Keratinocyte (primary cell): ENCODE results near the gene TBC1D22B. TPM values are rescaled to one million over a fixed set of nuclear protein-coding genes. Genes with fewer than 3 reads are reported as not detected.

Experiments
- DNase-seq: peaks from one replicate; pipeline ENCODE4 v3.0.0-alpha.2; 2011; ENCODE audit warnings: low read depth, missing footprints, low spot score
- FAIRE-seq: peaks from 2 replicates; lab custom pipeline; 2011; peaks lifted over from hg19 to GRCh38; lab: Jason Lieb, UNC
- H2AFZ ChIP-seq: 2 replicates; pipeline ENCODE4 v1.6.0; 2012; ENCODE audit warnings: low read length, control low read depth, inconsistent platforms; ENCODE audit not compliant: control insufficient read depth
- H3K27ac ChIP-seq: 2 replicates; pipeline ENCODE4 v1.5.1; 2011; ENCODE audit warnings: low read length; ENCODE audit not compliant: control insufficient read depth, insufficient read depth
- H3K27me3 ChIP-seq: 3 replicates; pipeline ENCODE4 v1.6.0; 2011; ENCODE audit warnings: low read length; ENCODE audit not compliant: control insufficient read depth, insufficient read depth; ENCODE audit errors: extremely low read depth
- H3K36me3 ChIP-seq, 2 experiments: 2 replicates in 1 of 2; 3 replicates in 1 of 2; pipeline ENCODE4 v1.5.1; 2011; ENCODE audit warnings: low read length in 2 of 2, mild to moderate bottlenecking in 1 of 2; ENCODE audit not compliant: control insufficient read depth in 2 of 2, insufficient read depth in 2 of 2; ENCODE audit errors: extremely low read depth in 1 of 2
- H3K4me1 ChIP-seq: 3 replicates; pipeline ENCODE4 v1.5.1; 2011; ENCODE audit warnings: low read length; ENCODE audit not compliant: control insufficient read depth, insufficient read depth; ENCODE audit errors: extremely low read depth
- H3K4me2 ChIP-seq: 3 replicates; pipeline ENCODE4 v1.6.0; 2011; ENCODE audit warnings: low read depth, low read length; ENCODE audit not compliant: control insufficient read depth, insufficient read depth; ENCODE audit errors: extremely low read depth
- H3K4me3 ChIP-seq, 3 experiments: fragments of 200-600 bp in 1 of 3; sonication (generic) in 1 of 3; 2 replicates in 2 of 3; 3 replicates in 1 of 3; pipeline ENCODE4 v1.5.1; 2011 to 2016; ENCODE audit warnings: low read length in 3 of 3, mild to moderate bottlenecking in 3 of 3, control low read depth in 2 of 3, inconsistent platforms in 1 of 3, low read depth in 1 of 3, mixed read lengths in 1 of 3, mixed run types in 1 of 3, moderate library complexity in 1 of 3; ENCODE audit not compliant: control insufficient read depth in 2 of 3, insufficient read depth in 2 of 3; ENCODE audit errors: extremely low read depth in 1 of 3
- H3K79me2 ChIP-seq: 2 replicates; pipeline ENCODE4 v1.6.0; 2012; ENCODE audit warnings: low read length; ENCODE audit not compliant: control insufficient read depth, insufficient read depth
- H3K9ac ChIP-seq: 3 replicates; pipeline ENCODE4 v1.6.0; 2011; ENCODE audit warnings: low read length; ENCODE audit not compliant: control insufficient read depth, insufficient read depth; ENCODE audit errors: extremely low read depth
- H3K9me1 ChIP-seq: 3 replicates; pipeline ENCODE4 v1.6.0; 2011; ENCODE audit warnings: low read length; ENCODE audit not compliant: control insufficient read depth, insufficient read depth; ENCODE audit errors: extremely low read depth
- H3K9me3 ChIP-seq: 2 replicates; pipeline ENCODE4 v1.5.1; 2012; ENCODE audit warnings: low read depth, low read length; ENCODE audit not compliant: control insufficient read depth
- H4K20me1 ChIP-seq: 3 replicates; pipeline ENCODE4 v1.6.0; 2011; ENCODE audit warnings: low read length; ENCODE audit not compliant: control insufficient read depth, insufficient read depth; ENCODE audit errors: extremely low read depth
- CTCF ChIP-seq, 3 experiments: IDR thresholded peaks in 1 of 3; conservative IDR thresholded peaks in 1 of 3; optimal IDR thresholded peaks in 1 of 3; 2 replicates in 2 of 3; 3 replicates in 1 of 3; pipeline versions ENCODE3 to v1.5.1; 2011; ENCODE audit warnings: low read length in 3 of 3, mild to moderate bottlenecking in 3 of 3, moderate library complexity in 2 of 3, control low read depth in 1 of 3, inconsistent platforms in 1 of 3; ENCODE audit not compliant: insufficient read depth in 2 of 3; ENCODE audit errors: extremely low read depth in 1 of 3
- EZH2 ChIP-seq: IDR thresholded peaks from one replicate; pipeline ENCODE4 v1.6.1; 2012; ENCODE audit warnings: inconsistent platforms, mild to moderate bottlenecking, low read length, moderate library complexity
- dilution Hi-C: fragments of 300-500 bp; cut with MboI; formaldehyde crosslinking; loops from one replicate; pipeline ENCODE4 v1.7.0; 2020; ENCODE audit warnings: low sequenced_read_pairs; ENCODE audit not compliant: extremely low pct_ligation_motif_present
- polyA plus RNA-seq, 5 experiments: library from polyadenylated mRNA; depleted of rRNA in 3 of 5; stranded (reverse) in 3 of 5; stranded (forward) in 1 of 5; unstranded in 1 of 5; fragments of >200 nt; gene quantifications; 1 replicate in 1 of 5; 2 replicates in 3 of 5; 3 replicates in 1 of 5; pipeline versions ENCODE4 v1.2.1 to v1.2.3, GENCODE V29; 2011 to 2012; ENCODE audit warnings: missing spikeins in 2 of 5, low read depth in 1 of 5, low replicate concordance in 1 of 5

TBC1D22B gene
- polyA plus RNA-seq, 1 donor (not counting 4 experiments of a cell fraction or from before 2014, with no cell fraction given), result 5.9 TPM

GRCh38 chr6:37242429-37243052 lies 15.0 kb upstream of the TBC1D22B start:
- Histone ChIP-seq H3K9me1 (no peaks in the 10 kb centered on the region), H4K20me1 (no peaks in the 10 kb centered on the region), H3K4me3 (no peak overlapping the region), H3K9ac (peak overlapping the region; percentile 56), H3K27me3 (no peaks in the 10 kb centered on the region), H3K36me3 (no peaks in the 10 kb centered on the region), H3K4me1 (peaks cover 52% of the 10 kb centered on the region), H3K9me3 (no peaks in the 10 kb centered on the region), H3K79me2 (no peaks in the 10 kb centered on the region), H3K4me2 (peak overlapping the region; percentile 76), H2AFZ (peak overlapping the region; percentile 84), H3K27ac (peak overlapping the region; percentile 71)
- DNase-seq, result peak; percentile 89
- TF ChIP-seq CTCF (optimal IDR thresholded peaks at IDR 0.05 in 1 of 3, IDR thresholded peaks at IDR 0.05 in 1 of 3, conservative IDR thresholded peaks at IDR 0.05 in 1 of 3; ENCODE audit: extremely low read depth in 1 of 3, insufficient read depth in 2 of 3, low read length in 3 of 3) (no peak), EZH2 (no peak)
- FAIRE-seq, result peak; percentile 81
- dilution Hi-C loops, result no loop called here

- Histone ChIP-seq H3K4me2 (peak overlapping the region; percentile 76), H2AFZ (peak overlapping the region; percentile 84), H3K4me3 (peak overlapping the region in 1 of 3 experiments; percentile 57), H4K20me1 (no peaks in the 10 kb centered on the region), H3K36me3 (no peaks in the 10 kb centered on the region), H3K4me1 (peaks cover 52% of the 10 kb centered on the region), H3K27ac (peak overlapping the region; percentile 71), H3K9ac (peak overlapping the region; percentile 56), H3K79me2 (no peaks in the 10 kb centered on the region), H3K9me3 (no peaks in the 10 kb centered on the region), H3K9me1 (no peaks in the 10 kb centered on the region), H3K27me3 (no peaks in the 10 kb centered on the region)
- TF ChIP-seq EZH2 (no peak), CTCF (optimal IDR thresholded peaks at IDR 0.05 in 1 of 3, IDR thresholded peaks at IDR 0.05 in 1 of 3, conservative IDR thresholded peaks at IDR 0.05 in 1 of 3; ENCODE audit: extremely low read depth in 1 of 3, insufficient read depth in 2 of 3, low read length in 3 of 3) (no peak)
- dilution Hi-C loops, result no loop called here
- FAIRE-seq (no peak), DNase-seq (no peak)
Measured at GRCh38 chr6:37243131-37243815, 14.3 kb upstream of the TBC1D22B start.
